Breast epithelium (tissue), 3 donors: Measurements from ENCODE around the gene GPR63.

Experiments
- CTCF ChIP-seq, 3 donors: fragments of 450-650 bp; IDR thresholded peaks; one replicate each; pipeline ENCODE4 v1.5.1; 2016 to 2017; ENCODE audit warnings: antibody characterized with exemption in 3 of 3, mild to moderate bottlenecking in 3 of 3, moderate library complexity in 3 of 3
- POLR2A ChIP-seq: fragments of 450-650 bp; IDR thresholded peaks from one replicate; pipeline ENCODE4 v1.6.1; 2016; ENCODE audit warnings: antibody characterized with exemption, mild to moderate bottlenecking, moderate library complexity

GRCh38 chr6:96811670-96812069 is 25.6 kb downstream of the GPR63 start:
- no peak for TF ChIP-seq CTCF (IDR thresholded peaks at IDR 0.05)
- no peak for TF ChIP-seq POLR2A
